ENCODE data around the gene IKZF3.

The IKZF3 gene

GRCh38 chr17:39846205-39846604 lies 17.9 kb downstream of the IKZF3 start:
- TF ChIP-seq EZH2 (IDR thresholded peaks at IDR 0.05; ENCODE audit: borderline replicate concordance, low read depth, low read length, severe bottlenecking), result no peak
- no peak for TF ChIP-seq CTCF (IDR thresholded peaks at IDR 0.05; ENCODE audit: borderline replicate concordance, extremely low read depth, low read length, poor library complexity, severe bottlenecking)
- Histone ChIP-seq H3K4me2 (ENCODE audit: insufficient read depth, low read length) (no peak overlapping the region), H3K9ac (ENCODE audit: low read depth, low read length) (no peak overlapping the region), H3K4me3 (ENCODE audit: low read depth in 1 of 2, low read length in 2 of 2) (no peak overlapping the region), H3K79me2 (ENCODE audit: insufficient read depth, low read length) (no peaks in the 10 kb centered on the region), H3K27ac (ENCODE audit: low read length) (no peak overlapping the region), H3K9me3 (ENCODE audit: insufficient read depth, low read length, severe bottlenecking) (no peaks in the 10 kb centered on the region), H2AFZ (ENCODE audit: low read depth, low read length) (no peak overlapping the region), H4K20me1 (ENCODE audit: insufficient read depth, low read length) (no peaks in the 10 kb centered on the region), H3K4me1 (ENCODE audit: insufficient read depth, low read length) (no peaks in the 10 kb centered on the region), H3K36me3 (ENCODE audit: insufficient read depth, low read length) (no peaks in the 10 kb centered on the region), H3K27me3 (ENCODE audit: insufficient read depth, low read length, poor library complexity) (peaks cover 14% of the 10 kb centered on the region)
- no peak for DNase-seq
- ATAC-seq (ENCODE audit: insufficient read depth, low read depth), result no peak

DNA sequence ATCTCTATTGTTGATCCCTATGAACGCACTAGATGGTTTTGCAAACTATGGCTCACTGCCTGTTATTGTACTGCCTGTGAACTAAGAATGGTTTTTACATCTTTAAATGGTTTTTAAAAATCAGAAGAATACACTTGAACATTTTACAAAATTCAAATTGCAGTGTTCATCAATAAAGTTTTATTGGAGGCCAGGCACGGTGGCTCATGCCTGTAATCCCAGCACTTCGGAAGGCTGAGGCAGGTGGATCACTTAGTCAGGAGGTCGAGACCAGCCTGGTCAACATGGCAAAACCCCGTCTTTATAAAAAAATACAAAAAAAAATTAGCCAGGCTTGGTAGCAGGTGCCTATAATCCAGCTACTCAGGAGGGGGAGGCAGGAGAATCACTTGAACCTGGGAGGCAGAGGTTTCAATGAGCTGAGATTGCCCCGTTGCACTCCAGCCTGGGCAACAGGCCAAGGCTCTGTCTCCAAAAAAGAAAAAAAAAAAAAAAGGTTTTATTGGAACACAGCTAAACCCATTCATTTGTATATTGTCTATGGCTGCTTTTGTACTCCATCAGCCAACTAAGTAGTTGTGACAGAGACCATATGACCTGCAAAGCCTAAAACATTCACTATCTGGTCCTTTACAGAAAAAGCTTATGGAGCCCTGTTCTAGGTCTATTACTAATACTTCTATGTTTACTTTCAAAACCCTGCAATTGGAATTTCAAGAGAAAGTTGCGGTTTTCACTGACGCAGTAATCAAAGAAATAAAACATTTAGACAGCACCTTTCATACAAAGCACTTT lies 18.9 kb downstream of the IKZF3 start:
- TF ChIP-seq EZH2 (IDR thresholded peaks at IDR 0.05; ENCODE audit: borderline replicate concordance, low read depth, low read length, severe bottlenecking) (no peak), CTCF (IDR thresholded peaks at IDR 0.05; ENCODE audit: borderline replicate concordance, extremely low read depth, low read length, poor library complexity, severe bottlenecking) (no peak)
- H3K4me3 ChIP-seq (ENCODE audit: low read depth in 1 of 2, low read length in 2 of 2), result no peak overlapping the region
- H3K27ac ChIP-seq (ENCODE audit: low read length), result no peak overlapping the region
- no peaks in the 10 kb centered on the region for H3K4me1 ChIP-seq (ENCODE audit: insufficient read depth, low read length)
- H3K36me3 ChIP-seq (ENCODE audit: insufficient read depth, low read length), result no peaks in the 10 kb centered on the region
- H2AFZ ChIP-seq (ENCODE audit: low read depth, low read length), result no peak overlapping the region
- no peak for ATAC-seq (ENCODE audit: insufficient read depth, low read depth)
- no peak for DNase-seq
- no peak overlapping the region for H3K9ac ChIP-seq (ENCODE audit: low read depth, low read length)
- no peak overlapping the region for H3K4me2 ChIP-seq (ENCODE audit: insufficient read depth, low read length)
- H3K27me3 ChIP-seq (ENCODE audit: insufficient read depth, low read length, poor library complexity), result peaks cover 14% of the 10 kb centered on the region
- no peaks in the 10 kb centered on the region for H3K79me2 ChIP-seq (ENCODE audit: insufficient read depth, low read length)
- no peaks in the 10 kb centered on the region for H4K20me1 ChIP-seq (ENCODE audit: insufficient read depth, low read length)
- no peaks in the 10 kb centered on the region for H3K9me3 ChIP-seq (ENCODE audit: insufficient read depth, low read length, severe bottlenecking)

GRCh38 chr17:39841134-39841683 lies 22.9 kb downstream of the IKZF3 start:
- H3K9ac ChIP-seq (ENCODE audit: low read depth, low read length), result no peak overlapping the region

More at GRCh38 chr17:39841134-39841683, 22.9 kb downstream of the IKZF3 start:
- Histone ChIP-seq H3K27ac (ENCODE audit: low read length) (no peak overlapping the region), H3K36me3 (ENCODE audit: insufficient read depth, low read length) (no peaks in the 10 kb centered on the region), H3K9me3 (ENCODE audit: insufficient read depth, low read length, severe bottlenecking) (peaks cover 4% of the 10 kb centered on the region), H3K79me2 (ENCODE audit: insufficient read depth, low read length) (no peaks in the 10 kb centered on the region), H3K4me1 (ENCODE audit: insufficient read depth, low read length) (no peaks in the 10 kb centered on the region), H3K4me3 (ENCODE audit: low read depth in 1 of 2, low read length in 2 of 2) (no peak overlapping the region), H2AFZ (ENCODE audit: low read depth, low read length) (no peak overlapping the region), H4K20me1 (ENCODE audit: insufficient read depth, low read length) (no peaks in the 10 kb centered on the region), H3K27me3 (ENCODE audit: insufficient read depth, low read length, poor library complexity) (peaks cover 6% of the 10 kb centered on the region), H3K4me2 (ENCODE audit: insufficient read depth, low read length) (no peak overlapping the region)
- TF ChIP-seq CTCF (IDR thresholded peaks at IDR 0.05; ENCODE audit: borderline replicate concordance, extremely low read depth, low read length, poor library complexity, severe bottlenecking), result no peak
- TF ChIP-seq EZH2 (IDR thresholded peaks at IDR 0.05; ENCODE audit: borderline replicate concordance, low read depth, low read length, severe bottlenecking), result no peak
- ATAC-seq (ENCODE audit: insufficient read depth, low read depth) (no peak), DNase-seq (no peak)
